GM23338 (cell line): ENCODE results near the gene RASGRP1.

Experiments used
- CREB1 ChIP-seq: fragments of 250-450 bp; sonication (Bioruptor Pico); IDR thresholded peaks from 2 replicates; pipeline ENCODE4 v1.5.0; 2020; ENCODE audit warnings: low read depth, mild to moderate bottlenecking, moderate library complexity
- EZH2 ChIP-seq: fragments of 200-600 bp; sonication (generic); IDR thresholded peaks from one replicate; pipeline ENCODE4 v1.8.0; 2017; ENCODE audit warnings: antibody characterized with exemption, mild to moderate bottlenecking, low read depth; ENCODE audit not compliant: unreplicated experiment
- EZH2phosphoT487 ChIP-seq: fragments of 200-600 bp; sonication (generic); IDR thresholded peaks from one replicate; pipeline ENCODE4 v1.8.1; 2018; ENCODE audit warnings: antibody characterized with exemption; ENCODE audit not compliant: unreplicated experiment
- POLR2AphosphoS5 ChIP-seq: IDR thresholded peaks from 2 replicates; pipeline ENCODE4 v1.6.1; 2016; ENCODE audit warnings: antibody characterized with exemption, low read depth
- ZNF114 ChIP-seq: fragments of 250-450 bp; sonication (Bioruptor Pico); IDR thresholded peaks from 2 replicates; pipeline ENCODE4 v1.5.0; 2020; ENCODE audit warnings: mild to moderate bottlenecking, moderate library complexity
- TF ChIP-seq, protein P1 (sequence below), 2 experiments: fragments of 200-600 bp in 1 of 2; sonication (generic) in 1 of 2; conservative IDR thresholded peaks; 2 replicates each; pipeline versions ENCODE4 v1.5.1 to v1.6.1; 2016 to 2017; ENCODE audit warnings: antibody characterized with exemption in 2 of 2, low read depth in 2 of 2, mild to moderate bottlenecking in 2 of 2, moderate library complexity in 1 of 2
- TF ChIP-seq, protein P2 (sequence below): IDR thresholded peaks from one replicate; pipeline ENCODE4 v1.6.1; 2018; ENCODE audit warnings: antibody characterized with exemption; ENCODE audit not compliant: unreplicated experiment
- TF ChIP-seq, protein P3 (sequence below): IDR thresholded peaks from 2 replicates; pipeline ENCODE4 v1.6.1; 2016; ENCODE audit warnings: antibody characterized with exemption

DNA sequence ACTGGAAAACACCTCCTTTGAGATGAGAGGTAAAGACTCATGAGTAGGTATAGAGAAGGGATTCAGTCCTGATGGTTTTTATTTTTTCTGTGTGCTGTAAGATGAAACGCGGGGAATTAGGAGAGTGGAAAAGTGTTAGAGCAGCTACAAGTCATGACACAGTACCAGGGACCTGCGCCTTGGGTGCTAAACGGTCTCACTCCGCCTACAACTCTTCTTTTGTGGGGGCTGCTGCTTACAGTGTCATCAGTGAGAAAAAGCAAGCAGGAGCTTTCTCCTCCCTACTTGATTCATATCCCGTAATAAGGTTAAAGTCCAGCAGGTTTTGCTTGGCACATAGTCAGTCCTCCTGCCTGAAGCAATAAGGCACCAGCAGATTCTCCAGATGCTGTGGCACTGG lies 39.1 kb downstream of the RASGRP1 start:
- TF ChIP-seq, protein P1, sequence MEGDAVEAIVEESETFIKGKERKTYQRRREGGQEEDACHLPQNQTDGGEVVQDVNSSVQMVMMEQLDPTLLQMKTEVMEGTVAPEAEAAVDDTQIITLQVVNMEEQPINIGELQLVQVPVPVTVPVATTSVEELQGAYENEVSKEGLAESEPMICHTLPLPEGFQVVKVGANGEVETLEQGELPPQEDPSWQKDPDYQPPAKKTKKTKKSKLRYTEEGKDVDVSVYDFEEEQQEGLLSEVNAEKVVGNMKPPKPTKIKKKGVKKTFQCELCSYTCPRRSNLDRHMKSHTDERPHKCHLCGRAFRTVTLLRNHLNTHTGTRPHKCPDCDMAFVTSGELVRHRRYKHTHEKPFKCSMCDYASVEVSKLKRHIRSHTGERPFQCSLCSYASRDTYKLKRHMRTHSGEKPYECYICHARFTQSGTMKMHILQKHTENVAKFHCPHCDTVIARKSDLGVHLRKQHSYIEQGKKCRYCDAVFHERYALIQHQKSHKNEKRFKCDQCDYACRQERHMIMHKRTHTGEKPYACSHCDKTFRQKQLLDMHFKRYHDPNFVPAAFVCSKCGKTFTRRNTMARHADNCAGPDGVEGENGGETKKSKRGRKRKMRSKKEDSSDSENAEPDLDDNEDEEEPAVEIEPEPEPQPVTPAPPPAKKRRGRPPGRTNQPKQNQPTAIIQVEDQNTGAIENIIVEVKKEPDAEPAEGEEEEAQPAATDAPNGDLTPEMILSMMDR (conservative IDR thresholded peaks at IDR 0.05; ENCODE audit: low read depth in 2 of 2) = no peak
- TF ChIP-seq EZH2 (no peak), EZH2phosphoT487 (no peak), CREB1 (no peak), POLR2AphosphoS5 (no peak), ZNF114 (CRISPR knock-in tag) (no peak)
- TF ChIP-seq, protein P2, sequence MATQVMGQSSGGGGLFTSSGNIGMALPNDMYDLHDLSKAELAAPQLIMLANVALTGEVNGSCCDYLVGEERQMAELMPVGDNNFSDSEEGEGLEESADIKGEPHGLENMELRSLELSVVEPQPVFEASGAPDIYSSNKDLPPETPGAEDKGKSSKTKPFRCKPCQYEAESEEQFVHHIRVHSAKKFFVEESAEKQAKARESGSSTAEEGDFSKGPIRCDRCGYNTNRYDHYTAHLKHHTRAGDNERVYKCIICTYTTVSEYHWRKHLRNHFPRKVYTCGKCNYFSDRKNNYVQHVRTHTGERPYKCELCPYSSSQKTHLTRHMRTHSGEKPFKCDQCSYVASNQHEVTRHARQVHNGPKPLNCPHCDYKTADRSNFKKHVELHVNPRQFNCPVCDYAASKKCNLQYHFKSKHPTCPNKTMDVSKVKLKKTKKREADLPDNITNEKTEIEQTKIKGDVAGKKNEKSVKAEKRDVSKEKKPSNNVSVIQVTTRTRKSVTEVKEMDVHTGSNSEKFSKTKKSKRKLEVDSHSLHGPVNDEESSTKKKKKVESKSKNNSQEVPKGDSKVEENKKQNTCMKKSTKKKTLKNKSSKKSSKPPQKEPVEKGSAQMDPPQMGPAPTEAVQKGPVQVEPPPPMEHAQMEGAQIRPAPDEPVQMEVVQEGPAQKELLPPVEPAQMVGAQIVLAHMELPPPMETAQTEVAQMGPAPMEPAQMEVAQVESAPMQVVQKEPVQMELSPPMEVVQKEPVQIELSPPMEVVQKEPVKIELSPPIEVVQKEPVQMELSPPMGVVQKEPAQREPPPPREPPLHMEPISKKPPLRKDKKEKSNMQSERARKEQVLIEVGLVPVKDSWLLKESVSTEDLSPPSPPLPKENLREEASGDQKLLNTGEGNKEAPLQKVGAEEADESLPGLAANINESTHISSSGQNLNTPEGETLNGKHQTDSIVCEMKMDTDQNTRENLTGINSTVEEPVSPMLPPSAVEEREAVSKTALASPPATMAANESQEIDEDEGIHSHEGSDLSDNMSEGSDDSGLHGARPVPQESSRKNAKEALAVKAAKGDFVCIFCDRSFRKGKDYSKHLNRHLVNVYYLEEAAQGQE = no peak
- TF ChIP-seq, protein P3, sequence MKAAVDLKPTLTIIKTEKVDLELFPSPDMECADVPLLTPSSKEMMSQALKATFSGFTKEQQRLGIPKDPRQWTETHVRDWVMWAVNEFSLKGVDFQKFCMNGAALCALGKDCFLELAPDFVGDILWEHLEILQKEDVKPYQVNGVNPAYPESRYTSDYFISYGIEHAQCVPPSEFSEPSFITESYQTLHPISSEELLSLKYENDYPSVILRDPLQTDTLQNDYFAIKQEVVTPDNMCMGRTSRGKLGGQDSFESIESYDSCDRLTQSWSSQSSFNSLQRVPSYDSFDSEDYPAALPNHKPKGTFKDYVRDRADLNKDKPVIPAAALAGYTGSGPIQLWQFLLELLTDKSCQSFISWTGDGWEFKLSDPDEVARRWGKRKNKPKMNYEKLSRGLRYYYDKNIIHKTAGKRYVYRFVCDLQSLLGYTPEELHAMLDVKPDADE = no peak
